HUES48 (cell line): ENCODE results near the gene SUSD6.
"Not testable (repeated sequence)": the region's sequence is repeated elsewhere in the genome, so short reads cannot be mapped to it uniquely, and the experiment has no call there.

Experiments
- H3K27ac ChIP-seq: one replicate; pipeline ENCODE4 v1.7.0; 2013; ENCODE audit warnings: low read depth, low read length, inconsistent platforms
- H3K27me3 ChIP-seq: 2 replicates; pipeline ENCODE4 v1.6.1; 2013; ENCODE audit warnings: mild to moderate bottlenecking, low read length; ENCODE audit not compliant: control insufficient read depth, insufficient read depth
- H3K36me3 ChIP-seq: 2 replicates; pipeline ENCODE4 v1.6.1; 2013; ENCODE audit warnings: low read length; ENCODE audit not compliant: control insufficient read depth, insufficient read depth
- H3K4me1 ChIP-seq: 2 replicates; pipeline ENCODE4 v1.6.1; 2013; ENCODE audit warnings: mild to moderate bottlenecking, low read length; ENCODE audit not compliant: control insufficient read depth, insufficient read depth
- H3K4me3 ChIP-seq: 2 replicates; pipeline ENCODE4 v1.5.1; 2013; ENCODE audit warnings: mild to moderate bottlenecking, low read depth, low read length
- H3K9ac ChIP-seq: 2 replicates; pipeline ENCODE4 v1.6.1; 2013; ENCODE audit warnings: mild to moderate bottlenecking, low read depth, low read length, moderate library complexity
- H3K9me3 ChIP-seq: 2 replicates; pipeline ENCODE4 v1.6.1; 2013; ENCODE audit warnings: low read length; ENCODE audit not compliant: control insufficient read depth, insufficient read depth

SUSD6 gene

GRCh38 chr14:69635981-69636639, 24.7 kb downstream of the SUSD6 start:
- no peak overlapping the region for H3K9ac ChIP-seq
- no peaks in the 10 kb centered on the region for H3K36me3 ChIP-seq
- H3K9me3 ChIP-seq, result no peaks in the 10 kb centered on the region
- no peaks in the 10 kb centered on the region for H3K27me3 ChIP-seq
- H3K27ac ChIP-seq, result no peak overlapping the region
- H3K4me1 ChIP-seq, result peaks cover 58% of the 10 kb centered on the region
- no peak overlapping the region for H3K4me3 ChIP-seq

- Histone ChIP-seq H3K27me3 (no peaks in the 10 kb centered on the region), H3K4me1 (peaks cover 54% of the 10 kb centered on the region), H3K4me3 (no peak overlapping the region), H3K36me3 (no peaks in the 10 kb centered on the region), H3K27ac (no peak overlapping the region), H3K9me3 (no peaks in the 10 kb centered on the region; the same call in 1 of the 2 replicates), H3K9ac (no peak overlapping the region)
Observed at GRCh38 chr14:69636718-69637480, 25.5 kb downstream of the SUSD6 start.

DNA sequence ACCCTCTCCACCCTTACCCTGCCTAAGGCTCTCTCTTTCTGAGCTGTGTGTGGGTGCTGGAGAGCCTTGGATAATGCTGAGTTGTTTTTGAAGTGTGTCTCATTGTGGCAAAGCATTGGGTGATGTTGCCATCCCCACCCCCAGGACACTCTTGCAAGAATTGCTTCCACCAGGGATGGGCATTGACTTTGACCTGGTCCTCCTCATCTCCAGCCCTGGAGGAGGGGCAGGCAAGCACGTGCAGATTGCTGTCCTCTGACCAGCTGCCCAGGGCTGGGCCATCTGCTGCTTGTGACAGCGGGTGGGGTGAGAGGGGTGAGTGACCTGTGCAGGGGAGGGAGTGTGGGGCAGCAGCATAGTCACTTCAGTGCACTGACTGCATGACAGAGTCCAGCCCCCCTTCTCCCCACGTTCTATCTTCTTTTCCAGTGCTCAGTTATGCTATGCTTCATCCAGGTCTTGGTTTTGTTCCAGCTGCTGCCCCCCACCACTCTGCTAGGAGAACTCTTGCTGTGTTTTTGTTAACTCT, 26.2 kb downstream of the SUSD6 start:
- Histone ChIP-seq H3K4me1 (peaks cover 47% of the 10 kb centered on the region), H3K36me3 (no peaks in the 10 kb centered on the region), H3K27me3 (no peaks in the 10 kb centered on the region), H3K27ac (peak overlapping the region; percentile 75), H3K9me3 (no peaks in the 10 kb centered on the region; the same call in 1 of the 2 replicates), H3K9ac (no peak overlapping the region), H3K4me3 (peak overlapping the region; percentile 13; the same call in 1 of the 2 replicates)

DNA sequence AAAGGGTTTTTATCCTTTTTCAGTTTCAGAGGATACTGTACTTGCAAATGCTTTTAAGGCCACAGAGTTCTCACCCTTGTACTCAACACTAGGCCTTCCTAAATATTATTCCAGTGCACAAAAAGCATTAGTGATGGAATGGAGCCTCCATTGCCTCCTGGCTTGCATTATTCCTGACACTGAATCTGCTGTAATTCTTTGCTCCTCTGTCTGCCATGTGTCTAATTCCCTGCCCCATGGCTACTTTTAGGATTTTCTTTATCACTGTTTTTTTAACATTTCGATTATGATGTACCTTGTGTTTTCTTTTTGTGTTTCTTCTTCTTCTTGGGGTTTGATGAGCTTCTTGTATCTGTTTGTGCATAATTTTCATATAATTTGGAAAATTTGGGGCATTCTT, 29.5 kb downstream of the SUSD6 start:
- H3K4me3 ChIP-seq, result no peak overlapping the region
- peaks cover 25% of the 10 kb centered on the region for H3K4me1 ChIP-seq
- H3K9me3 ChIP-seq, result no peaks in the 10 kb centered on the region; the same call in 1 of the 2 replicates
- H3K9ac ChIP-seq, result no peak overlapping the region
- H3K27me3 ChIP-seq, result no peaks in the 10 kb centered on the region
- H3K36me3 ChIP-seq, result no peaks in the 10 kb centered on the region
- no peak overlapping the region for H3K27ac ChIP-seq

- not testable (repeated sequence) for H3K9me3 ChIP-seq, H3K27ac ChIP-seq, H3K4me3 ChIP-seq, H3K36me3 ChIP-seq, H3K27me3 ChIP-seq, H3K9ac ChIP-seq
- peaks cover 16% of the 10 kb centered on the region for H3K4me1 ChIP-seq
Observed at GRCh38 chr14:69642212-69642793, 30.9 kb downstream of the SUSD6 start.

GRCh38 chr14:69643430-69644200, 32.2 kb downstream of the SUSD6 start:
- Histone ChIP-seq H3K27me3 (no peaks in the 10 kb centered on the region), H3K27ac (no peak overlapping the region), H3K4me3 (no peak overlapping the region), H3K36me3 (no peaks in the 10 kb centered on the region), H3K9me3 (no peaks in the 10 kb centered on the region; the same call in 1 of the 2 replicates), H3K9ac (no peak overlapping the region), H3K4me1 (peaks cover 9% of the 10 kb centered on the region)

DNA sequence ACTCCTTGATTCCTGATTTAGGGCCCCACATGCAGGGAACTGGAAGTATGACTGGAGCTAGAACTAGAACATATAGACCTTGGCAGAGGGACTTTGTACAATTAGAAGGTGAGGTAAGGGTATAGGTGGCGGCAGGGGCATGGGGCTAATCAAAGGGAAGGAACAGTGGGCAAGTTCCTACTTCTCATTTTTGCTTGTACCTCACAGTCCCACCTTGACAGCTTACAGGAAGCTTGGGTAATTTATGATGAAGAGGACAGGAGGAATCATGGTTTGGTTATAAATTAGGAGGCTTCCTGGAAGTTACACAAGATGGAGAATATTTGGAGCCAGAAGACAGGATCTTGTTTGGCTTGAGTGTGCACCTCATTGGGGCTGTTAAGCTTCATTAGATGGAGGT, 33.4 kb downstream of the SUSD6 start:
- Histone ChIP-seq H3K9me3 (no peaks in the 10 kb centered on the region; the same call in 1 of the 2 replicates), H3K4me1 (peaks cover 18% of the 10 kb centered on the region), H3K27me3 (no peaks in the 10 kb centered on the region), H3K36me3 (no peaks in the 10 kb centered on the region), H3K27ac (no peak overlapping the region), H3K9ac (no peak overlapping the region), H3K4me3 (no peak overlapping the region)

- Histone ChIP-seq H3K27ac (no peak overlapping the region), H3K4me3 (no peak overlapping the region)
Observed at GRCh38 chr14:69647213-69647612, 35.8 kb downstream of the SUSD6 start.

GRCh38 chr14:69647642-69648041, 36.2 kb downstream of the SUSD6 start:
- H3K27me3 ChIP-seq, H3K9ac ChIP-seq, H3K9me3 ChIP-seq, H3K27ac ChIP-seq, H3K4me3 ChIP-seq, H3K36me3 ChIP-seq: not testable (repeated sequence)
- peaks cover 31% of the 10 kb centered on the region for H3K4me1 ChIP-seq

More at GRCh38 chr14:69647213-69647612, 35.8 kb downstream of the SUSD6 start:
- Histone ChIP-seq H3K9me3 (no peaks in the 10 kb centered on the region; the same call in 1 of the 2 replicates), H3K4me1 (peaks cover 31% of the 10 kb centered on the region), H3K36me3 (no peaks in the 10 kb centered on the region), H3K9ac (no peak overlapping the region), H3K27me3 (no peaks in the 10 kb centered on the region)
